Omental fat pad (tissue), 4 donors: ENCODE results near the gene CAPN10. TPM values are rescaled to one million over a fixed set of nuclear protein-coding genes. Genes with fewer than 3 reads are reported as not detected.

Experiments
- ATAC-seq: fragments of 150-250 bp; one replicate; pipeline ENCODE4 v1.9.1; 2016; ENCODE audit warnings: mild to moderate bottlenecking, moderate library complexity; ENCODE audit not compliant: low FRiP score
- DNase-seq: peaks from one replicate; pipeline ENCODE4 v3.0.0-alpha.2; 2019; ENCODE audit warnings: low spot score
- total RNA-seq, 4 donors: library from RNA; depleted of rRNA; stranded (reverse); fragments of >200 nt; gene quantifications; one replicate each; pipeline ENCODE4 v1.1.0, GENCODE V29; 2016
- TF ChIP-seq, protein P1 (sequence below), 3 donors: fragments of 450-650 bp; IDR thresholded peaks; one replicate each; pipeline ENCODE4 v1.5.1; 2016 to 2017; ENCODE audit warnings: antibody characterized with exemption in 3 of 3, mild to moderate bottlenecking in 3 of 3, moderate library complexity in 2 of 3

The CAPN10 gene
- total RNA-seq, 4 donors from 2014 or later, result 11.6 to 22.6 (median 17.7) TPM

GRCh38 chr2:240623531-240624010 is 37.0 kb downstream of the CAPN10 start:
- TF ChIP-seq, protein P1, sequence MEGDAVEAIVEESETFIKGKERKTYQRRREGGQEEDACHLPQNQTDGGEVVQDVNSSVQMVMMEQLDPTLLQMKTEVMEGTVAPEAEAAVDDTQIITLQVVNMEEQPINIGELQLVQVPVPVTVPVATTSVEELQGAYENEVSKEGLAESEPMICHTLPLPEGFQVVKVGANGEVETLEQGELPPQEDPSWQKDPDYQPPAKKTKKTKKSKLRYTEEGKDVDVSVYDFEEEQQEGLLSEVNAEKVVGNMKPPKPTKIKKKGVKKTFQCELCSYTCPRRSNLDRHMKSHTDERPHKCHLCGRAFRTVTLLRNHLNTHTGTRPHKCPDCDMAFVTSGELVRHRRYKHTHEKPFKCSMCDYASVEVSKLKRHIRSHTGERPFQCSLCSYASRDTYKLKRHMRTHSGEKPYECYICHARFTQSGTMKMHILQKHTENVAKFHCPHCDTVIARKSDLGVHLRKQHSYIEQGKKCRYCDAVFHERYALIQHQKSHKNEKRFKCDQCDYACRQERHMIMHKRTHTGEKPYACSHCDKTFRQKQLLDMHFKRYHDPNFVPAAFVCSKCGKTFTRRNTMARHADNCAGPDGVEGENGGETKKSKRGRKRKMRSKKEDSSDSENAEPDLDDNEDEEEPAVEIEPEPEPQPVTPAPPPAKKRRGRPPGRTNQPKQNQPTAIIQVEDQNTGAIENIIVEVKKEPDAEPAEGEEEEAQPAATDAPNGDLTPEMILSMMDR (IDR thresholded peaks at IDR 0.05), result no peak
- ATAC-seq, result no peak
- no peak for DNase-seq

- TF ChIP-seq, protein P1 (IDR thresholded peaks at IDR 0.05), result no peak
- ATAC-seq (no peak), DNase-seq (no peak)
These were observed 37.7 kb downstream of the CAPN10 start for GRCh38 chr2:240624011-240624949.

DNA sequence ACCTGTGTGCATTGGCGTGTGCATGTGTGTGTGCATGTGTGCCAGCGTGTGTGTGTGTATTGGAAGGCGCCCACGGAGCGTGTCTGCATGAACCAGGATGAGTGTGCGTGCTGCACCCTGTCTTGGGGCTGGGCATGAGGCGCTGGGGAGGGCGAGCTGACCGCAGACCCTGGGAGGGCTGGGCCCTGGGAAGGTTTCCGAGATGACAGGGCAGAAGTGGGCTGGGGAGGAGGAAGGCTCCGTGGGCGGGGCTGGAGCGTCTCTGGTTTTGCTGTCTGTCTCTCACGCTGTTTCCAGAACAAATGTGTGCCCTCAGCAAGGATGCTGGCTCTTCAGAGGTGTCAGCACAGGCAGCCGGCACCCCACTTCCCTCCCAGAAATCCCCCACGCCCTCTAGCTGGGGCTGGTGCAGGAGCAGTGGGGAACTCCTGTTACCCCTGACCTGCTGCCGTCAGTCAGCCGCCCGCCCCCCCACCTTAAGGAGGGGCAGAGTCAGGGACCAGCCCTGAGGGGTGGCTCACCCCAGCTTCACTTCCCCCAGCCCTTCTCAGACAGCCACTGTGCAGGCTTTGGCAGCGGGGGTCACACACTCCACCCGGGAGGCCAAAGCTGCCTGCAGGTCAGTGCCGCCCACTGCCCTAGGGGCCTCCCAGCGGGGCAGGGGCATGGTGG is 38.6 kb downstream of the CAPN10 start, which contains the start of gene GPR35:
Gene GPR35 (plus strand): TSS at position 531 of the 672 bp plus-strand sequence. CDS start 4,473 bp downstream, outside the sequence.
- TF ChIP-seq, protein P1 (IDR thresholded peaks at IDR 0.05), result no peak
- no peak for ATAC-seq

GRCh38 chr2:240626531-240627300 is 40.2 kb downstream of the CAPN10 start:
- no peak for DNase-seq
- no peak for ATAC-seq
- TF ChIP-seq, protein P1 (IDR thresholded peaks at IDR 0.05), result no peak

More for the DNA sequence above, 38.6 kb downstream of the CAPN10 start, which contains the start of gene GPR35:
- no peak for DNase-seq

- no peak for DNase-seq
- TF ChIP-seq, protein P1 (IDR thresholded peaks at IDR 0.05), result no peak
These were observed 41.4 kb downstream of the CAPN10 start for GRCh38 chr2:240627736-240628506.

DNA sequence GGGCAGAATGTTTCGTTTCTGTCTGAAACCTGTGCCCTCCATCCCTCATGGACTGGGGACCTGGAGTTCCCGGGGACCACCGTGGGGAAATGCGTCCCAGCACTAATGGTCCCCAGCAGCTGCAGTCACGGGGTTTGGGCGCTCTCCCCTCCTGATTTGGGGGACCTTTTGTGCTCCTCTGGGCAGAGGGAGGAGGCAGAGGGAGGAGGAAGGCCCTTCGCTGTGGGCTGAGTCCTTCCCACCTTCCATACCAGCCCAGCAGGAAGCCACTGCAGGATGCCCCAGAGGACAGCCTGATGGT is 41.9 kb downstream of the CAPN10 start:
- TF ChIP-seq, protein P1 (IDR thresholded peaks at IDR 0.05), result no peak
- DNase-seq (no peak), ATAC-seq (no peak)

More at GRCh38 chr2:240627736-240628506, 41.4 kb downstream of the CAPN10 start:
- ATAC-seq, result no peak
